ENCODE data around the gene TMPRSS9.
"Not testable (repeated sequence)": the region's sequence is repeated elsewhere in the genome, so short reads cannot be mapped to it uniquely, and the experiment has no call there.

TMPRSS9 gene

GRCh38 chr19:2387367-2388288, 27.6 kb downstream of the TMPRSS9 start:
- Mint-ChIP-seq H3K27me3 (peaks cover 5 to 28% of the 10 kb centered on the region in 2 donors), H3K9me3 (no peaks in the 10 kb centered on the region), H3K27ac (no peak overlapping the region), H3K4me1 (ENCODE audit: low read depth in 2 of 2) (peaks cover 3% of the 10 kb centered on the region in 2 donors), H3K4me3 (no peak overlapping the region), H3K36me3 (ENCODE audit: insufficient read depth) (peaks cover 2% of the 10 kb centered on the region)
- ATAC-seq (replicated peaks) (no peak), DNase-seq (no peak)

- peaks cover 3% of the 10 kb centered on the region in 2 donors for H3K4me1 Mint-ChIP-seq (ENCODE audit: low read depth in 2 of 2)
- peaks cover 9 to 23% of the 10 kb centered on the region in 2 donors for H3K27me3 Mint-ChIP-seq
- no peak overlapping the region for H3K4me3 Mint-ChIP-seq
- H3K27ac Mint-ChIP-seq, result no peak overlapping the region
- H3K9me3 Mint-ChIP-seq, result no peaks in the 10 kb centered on the region
- no peak for DNase-seq
- ATAC-seq (replicated peaks), result no peak
- H3K36me3 Mint-ChIP-seq (ENCODE audit: insufficient read depth), result no peaks in the 10 kb centered on the region
Measured at GRCh38 chr19:2389594-2389993, 29.5 kb downstream of the TMPRSS9 start.

- Mint-ChIP-seq H3K4me3 (no peak overlapping the region), H3K27ac (no peak overlapping the region), H3K36me3 (ENCODE audit: insufficient read depth) (no peaks in the 10 kb centered on the region), H3K27me3 (peaks cover 9 to 23% of the 10 kb centered on the region in 2 donors), H3K9me3 (no peaks in the 10 kb centered on the region), H3K4me1 (ENCODE audit: low read depth in 2 of 2) (peaks cover 3% of the 10 kb centered on the region in 2 donors)
- peak; percentile 29 to 40 (median 35) for DNase-seq
- ATAC-seq (replicated peaks), result peak; percentile 75
Measured at GRCh38 chr19:2391118-2391725, 31.2 kb downstream of the TMPRSS9 start.

- H3K9me3 Mint-ChIP-seq, result no peaks in the 10 kb centered on the region
- H3K27me3 Mint-ChIP-seq, result peaks cover 9 to 23% of the 10 kb centered on the region in 2 donors
- peak overlapping the region in 1 of 2 donors; percentile 77 for H3K27ac Mint-ChIP-seq
- no peak for DNase-seq
- no peak for ATAC-seq (replicated peaks)
- no peak overlapping the region for H3K4me3 Mint-ChIP-seq
- no peaks in the 10 kb centered on the region for H3K36me3 Mint-ChIP-seq (ENCODE audit: insufficient read depth)
- peaks cover 3% of the 10 kb centered on the region in 2 donors for H3K4me1 Mint-ChIP-seq (ENCODE audit: low read depth in 2 of 2)
Measured at GRCh38 chr19:2392366-2392765, 32.3 kb downstream of the TMPRSS9 start.

- not testable (repeated sequence) for DNase-seq; H3K4me3 Mint-ChIP-seq; H3K36me3 Mint-ChIP-seq (ENCODE audit: insufficient read depth); H3K9me3 Mint-ChIP-seq; H3K4me1 Mint-ChIP-seq (ENCODE audit: low read depth in 2 of 2); H3K27ac Mint-ChIP-seq; ATAC-seq (replicated peaks)
- H3K27me3 Mint-ChIP-seq, result peaks cover 9 to 19% of the 10 kb centered on the region in 2 donors
Measured at GRCh38 chr19:2392899-2393298, 32.8 kb downstream of the TMPRSS9 start.

- H3K36me3 Mint-ChIP-seq (ENCODE audit: insufficient read depth), result peaks cover 2% of the 10 kb centered on the region
- peak overlapping the region; percentile 0 to 58 for H3K4me3 Mint-ChIP-seq
- peaks cover 9 to 17% of the 10 kb centered on the region in 2 donors for H3K27me3 Mint-ChIP-seq
- H3K4me1 Mint-ChIP-seq (ENCODE audit: low read depth in 2 of 2), result peaks cover 3% of the 10 kb centered on the region in 2 donors
- ATAC-seq (replicated peaks) (no peak), DNase-seq (no peak)
- H3K27ac Mint-ChIP-seq, result no peak overlapping the region
- H3K9me3 Mint-ChIP-seq, result no peaks in the 10 kb centered on the region
Measured at GRCh38 chr19:2394054-2394441, 34.0 kb downstream of the TMPRSS9 start.

GRCh38 chr19:2394442-2395292, 34.6 kb downstream of the TMPRSS9 start:
- Mint-ChIP-seq H3K4me1 (ENCODE audit: low read depth in 2 of 2) (peaks cover 3% of the 10 kb centered on the region in 2 donors), H3K27ac (peak overlapping the region in 1 of 2 donors; percentile 52), H3K4me3 (peak overlapping the region; percentile 27 to 58), H3K36me3 (ENCODE audit: insufficient read depth) (peaks cover 2% of the 10 kb centered on the region), H3K9me3 (no peaks in the 10 kb centered on the region), H3K27me3 (peaks cover 7 to 13% of the 10 kb centered on the region in 2 donors)
- peak; percentile 43 for ATAC-seq (replicated peaks)
- no peak for DNase-seq

GRCh38 chr19:2395293-2395829, 35.3 kb downstream of the TMPRSS9 start:
- not testable (repeated sequence) for H3K4me3 Mint-ChIP-seq, H3K27me3 Mint-ChIP-seq
- H3K27ac Mint-ChIP-seq, result peak overlapping the region in 1 of 2 donors; percentile 52

GRCh38 chr19:2397173-2397572, 37.1 kb downstream of the TMPRSS9 start:
- H3K27me3 Mint-ChIP-seq; H3K36me3 Mint-ChIP-seq (ENCODE audit: insufficient read depth); H3K4me3 Mint-ChIP-seq; DNase-seq; H3K4me1 Mint-ChIP-seq (ENCODE audit: low read depth in 2 of 2); ATAC-seq (replicated peaks); H3K9me3 Mint-ChIP-seq; H3K27ac Mint-ChIP-seq: not testable (repeated sequence)

More at GRCh38 chr19:2395293-2395829, 35.3 kb downstream of the TMPRSS9 start:
- H3K9me3 Mint-ChIP-seq; ATAC-seq (replicated peaks); H3K4me1 Mint-ChIP-seq (ENCODE audit: low read depth in 2 of 2); H3K36me3 Mint-ChIP-seq (ENCODE audit: insufficient read depth); DNase-seq: not testable (repeated sequence)

GRCh38 chr19:2398735-2399305, 38.8 kb downstream of the TMPRSS9 start:
- Mint-ChIP-seq H3K4me3 (no peak overlapping the region), H3K9me3 (no peaks in the 10 kb centered on the region), H3K4me1 (ENCODE audit: low read depth in 2 of 2) (no peaks in the 10 kb centered on the region), H3K27ac (no peak overlapping the region), H3K36me3 (ENCODE audit: insufficient read depth) (peaks cover 2% of the 10 kb centered on the region), H3K27me3 (peaks cover 0 to 3% of the 10 kb centered on the region in 2 donors)
- no peak for DNase-seq
- ATAC-seq (replicated peaks), result no peak

GRCh38 chr19:2399582-2399981, 39.5 kb downstream of the TMPRSS9 start:
- no peak overlapping the region for H3K4me3 Mint-ChIP-seq
- ATAC-seq (replicated peaks) (no peak), DNase-seq (no peak)
- no peak overlapping the region for H3K27ac Mint-ChIP-seq
- H3K4me1 Mint-ChIP-seq (ENCODE audit: low read depth in 2 of 2), result no peaks in the 10 kb centered on the region
- peaks cover 2% of the 10 kb centered on the region for H3K36me3 Mint-ChIP-seq (ENCODE audit: insufficient read depth)
- H3K9me3 Mint-ChIP-seq, result no peaks in the 10 kb centered on the region
- no peaks in the 10 kb centered on the region for H3K27me3 Mint-ChIP-seq

- no peaks in the 10 kb centered on the region for H3K4me1 Mint-ChIP-seq (ENCODE audit: low read depth in 2 of 2)
- peaks cover 3% of the 10 kb centered on the region for H3K36me3 Mint-ChIP-seq (ENCODE audit: insufficient read depth)
- H3K27ac Mint-ChIP-seq, result no peak overlapping the region
- peaks cover 0 to 20% of the 10 kb centered on the region in 2 donors for H3K27me3 Mint-ChIP-seq
- H3K9me3 Mint-ChIP-seq, result no peaks in the 10 kb centered on the region
- H3K4me3 Mint-ChIP-seq, result no peak overlapping the region
- DNase-seq (no peak), ATAC-seq (replicated peaks) (no peak)
Measured at GRCh38 chr19:2408247-2408646, 48.2 kb downstream of the TMPRSS9 start.

All from effector memory CD8-positive, alpha-beta T cell (primary cell).